NCI-H2196 (cell line): ENCODE measurements around the gene ADAMTS4.
"Not testable (repeated sequence)": the region's sequence is repeated elsewhere in the genome, so short reads cannot be mapped to it uniquely, and the experiment has no call there.

Experiments
- DNase-seq: peaks from one replicate; lab custom pipeline; 2025; ENCODE audit not compliant: unreplicated experiment; lab: John Stamatoyannopoulos, UW

Gene ADAMTS4

GRCh38 chr1:161198897-161199431 is at the start of gene ADAMTS4:
Gene ADAMTS4 (minus strand): TSS chr1:161199054. CDS start chr1:161198627, 427 bp downstream.
- DNase-seq, result no peak

- no peak for DNase-seq
Observed at GRCh38 chr1:161244888-161245287, 46.0 kb upstream of the ADAMTS4 start.

- no peak for DNase-seq
Observed at GRCh38 chr1:161242313-161242712, 43.5 kb upstream of the ADAMTS4 start.

DNA sequence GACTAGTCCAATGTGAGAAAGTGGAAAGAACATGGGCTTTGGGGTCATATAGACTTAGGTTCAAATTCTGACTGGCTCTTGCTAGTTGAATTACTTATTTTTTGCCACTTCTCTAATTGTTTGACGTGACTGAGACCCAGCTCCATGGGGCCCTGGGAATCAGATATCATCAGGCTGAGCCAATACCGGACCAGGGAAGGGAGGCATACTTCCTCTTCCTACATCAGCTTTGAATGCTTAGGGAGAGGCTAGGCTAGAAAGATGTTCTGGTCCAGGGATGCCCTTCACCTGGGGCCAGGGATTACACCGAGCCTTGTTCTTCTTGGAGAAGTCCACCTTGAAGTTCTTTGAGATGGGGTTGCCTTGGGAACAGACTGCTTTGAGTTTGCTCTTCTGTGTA is 42.8 kb upstream of the ADAMTS4 start:
- no peak for DNase-seq

GRCh38 chr1:161238039-161238473 is 39.2 kb upstream of the ADAMTS4 start, which contains the start of gene NR1I3:
Gene NR1I3 (minus strand): TSS chr1:161238203. CDS start chr1:161236565, 1,638 bp downstream.
- no peak for DNase-seq

GRCh38 chr1:161235957-161236775 is 37.3 kb upstream of the ADAMTS4 start:
- no peak for DNase-seq

DNA sequence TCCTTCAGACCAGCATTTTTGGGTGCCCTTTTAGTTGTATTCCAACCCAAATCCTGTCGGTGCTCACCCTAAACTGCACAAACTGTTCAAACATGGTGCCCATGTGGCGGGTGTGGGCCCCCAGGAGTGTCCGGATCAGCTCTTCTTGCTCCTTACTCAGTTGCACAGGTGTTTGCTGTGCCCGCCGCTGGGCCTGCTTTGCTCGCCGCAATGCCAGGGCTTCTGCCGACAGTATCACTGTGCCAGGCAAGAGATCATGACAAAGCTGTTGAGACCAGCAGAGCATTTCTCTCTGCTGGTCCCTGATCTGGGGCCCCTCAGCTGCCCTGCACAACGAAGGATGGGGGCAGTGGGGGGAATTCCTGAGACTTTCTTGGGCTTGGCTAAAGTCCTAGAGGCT is 34.2 kb upstream of the ADAMTS4 start:
- no peak for DNase-seq

- DNase-seq, result no peak
Observed at GRCh38 chr1:161230762-161231161, 31.9 kb upstream of the ADAMTS4 start.

GRCh38 chr1:161229896-161230295 is 31.0 kb upstream of the ADAMTS4 start:
- DNase-seq, result peak; percentile 13

- no peak for DNase-seq
Observed at GRCh38 chr1:161228032-161228431, 29.2 kb upstream of the ADAMTS4 start.

- DNase-seq, result peak; percentile 82
Observed at GRCh38 chr1:161227196-161227871, 28.5 kb upstream of the ADAMTS4 start.

- DNase-seq, result no peak
Observed at GRCh38 chr1:161226759-161227158, 27.9 kb upstream of the ADAMTS4 start.

DNA sequence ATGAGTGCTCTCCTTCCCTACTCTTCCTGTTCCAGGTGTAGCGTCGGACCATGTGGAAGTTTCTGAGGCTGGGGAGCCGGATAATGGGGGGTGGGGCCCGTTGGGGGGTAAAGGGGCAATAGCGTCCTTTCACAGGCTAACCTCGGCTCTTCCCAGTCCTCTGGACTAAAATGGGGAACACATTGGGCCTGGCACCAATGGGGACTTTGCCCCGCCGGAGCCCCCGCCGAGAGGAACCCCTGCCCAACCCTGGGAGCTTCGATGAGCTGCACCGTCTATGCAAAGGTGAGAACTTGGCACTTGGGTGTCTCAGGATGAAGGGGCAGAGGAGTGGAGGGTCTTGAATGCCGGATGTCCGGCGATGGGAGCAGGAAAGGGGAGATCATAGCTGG is 27.5 kb upstream of the ADAMTS4 start:
- DNase-seq, result no peak

- peak; percentile 94 for DNase-seq
Observed at GRCh38 chr1:161225534-161226319, 26.9 kb upstream of the ADAMTS4 start, which contains the start of gene TOMM40L. Gene TOMM40L (plus strand): TSS chr1:161226060. CDS start chr1:161226490, 430 bp downstream.

DNA sequence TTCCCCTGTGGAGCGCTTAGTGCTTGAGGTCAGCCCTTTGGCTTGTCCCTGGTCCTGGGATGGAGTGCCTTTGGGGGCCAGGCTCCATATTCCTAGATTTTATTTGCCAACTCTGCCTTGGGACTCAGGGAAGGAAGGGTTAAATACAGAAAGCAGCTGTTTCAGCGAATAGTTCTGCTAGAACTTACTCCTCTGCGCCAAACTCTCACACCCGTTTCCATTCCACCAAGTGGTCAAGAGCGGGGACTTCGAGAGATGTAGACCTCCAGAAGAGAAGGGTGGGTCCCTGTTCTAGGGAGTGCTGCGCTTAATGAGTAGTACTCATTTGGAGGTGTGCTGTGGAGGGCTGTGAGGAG is 26.3 kb upstream of the ADAMTS4 start:
- no peak for DNase-seq

DNA sequence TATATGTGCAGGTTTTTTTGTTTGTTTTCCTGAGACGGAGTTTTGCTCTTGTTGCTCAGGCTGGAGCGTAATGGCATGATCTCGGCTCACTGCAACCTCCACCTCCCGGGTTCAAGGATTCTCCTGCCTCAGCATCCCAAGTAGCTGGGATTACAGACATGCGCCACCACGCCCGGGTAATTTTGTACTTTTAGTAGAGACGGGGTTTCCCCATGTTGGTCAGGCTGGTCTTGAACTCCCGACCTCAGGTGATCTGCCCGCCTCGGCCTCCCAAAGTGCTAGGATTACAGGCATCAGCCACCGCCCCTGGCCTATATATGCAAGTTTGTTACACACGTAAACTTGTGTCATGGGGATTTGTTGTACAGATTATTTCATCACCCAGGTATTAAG is 25.8 kb upstream of the ADAMTS4 start:
- not testable (repeated sequence) for DNase-seq

- DNase-seq, result no peak
Observed at GRCh38 chr1:161223805-161224694, 25.2 kb upstream of the ADAMTS4 start.

- DNase-seq, result no peak
Observed at GRCh38 chr1:161222175-161223019, 23.5 kb upstream of the ADAMTS4 start.

- DNase-seq, result no peak
Observed at GRCh38 chr1:161220002-161220401, 21.1 kb upstream of the ADAMTS4 start.
